HepG2 (cell line): ENCODE measurements around the gene CARS2. TPM values are rescaled to one million over a fixed set of nuclear protein-coding genes. Genes with fewer than 3 reads are reported as not detected.

Experiments used
- BHLHE40 ChIP-seq: IDR thresholded peaks from 2 replicates; pipeline ENCODE4 v1.6.1; 2011; ENCODE audit warnings: low read length, improper control_type of control experiment
- HDAC2 ChIP-seq: sonication (generic); formaldehyde crosslinking; IDR thresholded peaks from 2 replicates; pipeline ENCODE4 v1.4.0; 2020; ENCODE audit warnings: missing genetic modification reagents
- HOXA3 ChIP-seq: sonication (generic); formaldehyde crosslinking; IDR thresholded peaks from 2 replicates; pipeline ENCODE4 v1.5.0; 2020; ENCODE audit warnings: missing genetic modification reagents
- KMT2B ChIP-seq: IDR thresholded peaks from 2 replicates; pipeline ENCODE4 v1.6.1; 2016; ENCODE audit warnings: missing genetic modification reagents, missing compliant biosample characterization
- MED1 ChIP-seq: sonication (generic); formaldehyde crosslinking; IDR thresholded peaks from 2 replicates; pipeline ENCODE4 v1.4.0; 2020; ENCODE audit warnings: missing genetic modification reagents
- NFE2L1 ChIP-seq: sonication (generic); formaldehyde crosslinking; IDR thresholded peaks from 2 replicates; pipeline ENCODE4 v1.4.0; 2020; ENCODE audit warnings: missing genetic modification reagents, mild to moderate bottlenecking, borderline replicate concordance
- SATB2 ChIP-seq: sonication (generic); formaldehyde crosslinking; IDR thresholded peaks from 2 replicates; pipeline ENCODE4 v1.5.0; 2020; ENCODE audit warnings: missing genetic modification reagents
- SIN3A ChIP-seq: IDR thresholded peaks from 2 replicates; pipeline ENCODE4 v1.6.1; 2011; ENCODE audit warnings: low read depth, mild to moderate bottlenecking, control low read depth, low read length, borderline replicate concordance
- SOX5 ChIP-seq: IDR thresholded peaks from 2 replicates; pipeline ENCODE4 v1.6.1; 2016; ENCODE audit warnings: borderline replicate concordance
- SRF ChIP-seq: IDR thresholded peaks from 2 replicates; pipeline ENCODE4 v1.6.1; 2011; ENCODE audit warnings: mild to moderate bottlenecking, low read depth, low read length, moderate library complexity
- ZNF441 ChIP-seq: sonication (generic); formaldehyde crosslinking; IDR thresholded peaks from 2 replicates; pipeline ENCODE4 v1.7.0; 2021; ENCODE audit warnings: missing genetic modification reagents, borderline replicate concordance
- ZNF777 ChIP-seq: sonication (generic); formaldehyde crosslinking; IDR thresholded peaks from 2 replicates; pipeline ENCODE4 v1.4.0; 2020; ENCODE audit warnings: missing genetic modification reagents
- polyA plus RNA-seq, 8 experiments: library from polyadenylated mRNA; depleted of rRNA in 3 of 8; stranded (reverse) in 7 of 8; unstranded in 1 of 8; fragments of >200 nt; fragmentation: Illumina TruSeq in 4 of 8; extraction: Trizol in 4 of 8; gene quantifications; 2 replicates each; pipeline versions ENCODE4 v1.2.1 to v1.2.3, GENCODE V29; 2011 to 2016; ENCODE audit warnings: low read depth in 4 of 8, missing spikeins in 1 of 8, mixed read lengths in 1 of 8; ENCODE audit not compliant: insufficient read depth in 1 of 8
- total RNA-seq, 5 experiments: library from RNA; depleted of rRNA; stranded (reverse); fragments of >200 nt; fragmentation: Illumina TruSeq; extraction: Trizol; gene quantifications; 2 replicates each; pipeline ENCODE4 v1.2.3, GENCODE V29; 2016; ENCODE audit warnings: low read depth in 1 of 5
- TF ChIP-seq, protein P1 (sequence below): sonication (generic); formaldehyde crosslinking; IDR thresholded peaks from 2 replicates; pipeline ENCODE4 v1.4.0; 2020; ENCODE audit warnings: missing genetic modification reagents
- TF ChIP-seq, protein P2 (sequence below): sonication (generic); formaldehyde crosslinking; IDR thresholded peaks from 2 replicates; pipeline ENCODE4 v1.4.0; 2020; ENCODE audit warnings: missing genetic modification reagents
- TF ChIP-seq, protein P3 (sequence below): sonication (generic); formaldehyde crosslinking; IDR thresholded peaks from 2 replicates; pipeline ENCODE4 v1.5.0; 2020; ENCODE audit warnings: missing genetic modification reagents, mild to moderate bottlenecking, borderline replicate concordance
- TF ChIP-seq, protein P4 (sequence below): sonication (generic); formaldehyde crosslinking; IDR thresholded peaks from 2 replicates; pipeline ENCODE4 v1.8.1; 2023; ENCODE audit warnings: mild to moderate bottlenecking, moderate library complexity, missing genetic modification reagents
- TF ChIP-seq, protein P5 (sequence below): sonication (generic); formaldehyde crosslinking; IDR thresholded peaks from 2 replicates; pipeline ENCODE4 v1.5.0; 2020; ENCODE audit warnings: mild to moderate bottlenecking, missing genetic modification reagents
- TF ChIP-seq, protein P6 (sequence below): sonication (generic); formaldehyde crosslinking; IDR thresholded peaks from 2 replicates; pipeline ENCODE4 v1.8.0; 2022; ENCODE audit warnings: mild to moderate bottlenecking, missing genetic modification reagents

Gene CARS2
- total and polyA plus RNA-seq, 2 of the 13 experiments (the other 11 are each of a cell fraction or from before 2014, with no cell fraction given), result 41.1 to 59.3 TPM

DNA sequence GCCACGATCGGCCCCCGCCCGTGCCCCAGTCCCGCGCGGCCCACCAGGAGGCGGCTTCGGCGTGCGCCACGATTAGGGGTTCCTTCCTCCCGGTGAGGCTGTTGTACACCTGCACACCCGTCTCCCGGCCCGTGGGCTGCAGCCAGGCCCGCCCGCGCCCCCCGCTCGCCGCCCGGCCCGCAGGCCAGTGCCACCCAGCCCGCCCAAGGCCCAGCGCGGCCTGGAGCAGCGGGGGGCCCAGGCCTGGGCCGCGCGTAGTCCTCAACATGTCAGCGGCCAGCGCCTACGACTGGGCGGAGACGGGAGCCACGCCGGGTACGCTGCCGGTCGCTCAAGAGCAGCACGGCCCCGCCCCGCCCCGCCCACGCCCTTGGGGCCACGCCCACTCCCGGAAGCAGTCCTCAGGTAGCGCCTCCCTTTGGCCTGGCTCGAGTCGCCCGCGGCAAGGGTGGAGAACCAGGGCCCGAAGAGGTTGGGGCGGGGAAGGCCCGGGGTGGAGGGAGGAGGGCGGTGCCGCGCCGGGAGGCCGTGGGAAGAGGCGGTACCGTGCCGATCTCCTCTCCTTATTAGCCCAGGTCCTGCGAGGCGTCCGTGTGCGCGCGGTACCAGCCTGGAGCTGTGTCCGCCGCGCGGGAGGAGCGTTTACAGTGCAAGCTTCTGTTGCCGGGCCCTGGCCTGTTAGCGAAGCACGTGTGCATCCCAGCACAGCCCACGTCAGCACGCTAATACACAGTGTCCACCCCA lies at the start of gene CARS2 (continued):
- no peak for TF ChIP-seq NFE2L1
- peak; percentile 43; the same call in 1 of the 2 replicates for TF ChIP-seq SOX5
- TF ChIP-seq SIN3A, result peak; percentile 75; the same call in 1 of the 2 replicates
- peak; percentile 66 for TF ChIP-seq ZNF441
- TF ChIP-seq HOXA3, result peak; percentile 62; the same call in 1 of the 2 replicates
- TF ChIP-seq HDAC2 (CRISPR knock-in tag), result peak; percentile 38; the same call in 1 of the 2 replicates
- 0 out of 2 replicates have a peak, but pooled peaks have one; percentile 96 for TF ChIP-seq SATB2 (CRISPR knock-in tag)
- TF ChIP-seq, protein P1, sequence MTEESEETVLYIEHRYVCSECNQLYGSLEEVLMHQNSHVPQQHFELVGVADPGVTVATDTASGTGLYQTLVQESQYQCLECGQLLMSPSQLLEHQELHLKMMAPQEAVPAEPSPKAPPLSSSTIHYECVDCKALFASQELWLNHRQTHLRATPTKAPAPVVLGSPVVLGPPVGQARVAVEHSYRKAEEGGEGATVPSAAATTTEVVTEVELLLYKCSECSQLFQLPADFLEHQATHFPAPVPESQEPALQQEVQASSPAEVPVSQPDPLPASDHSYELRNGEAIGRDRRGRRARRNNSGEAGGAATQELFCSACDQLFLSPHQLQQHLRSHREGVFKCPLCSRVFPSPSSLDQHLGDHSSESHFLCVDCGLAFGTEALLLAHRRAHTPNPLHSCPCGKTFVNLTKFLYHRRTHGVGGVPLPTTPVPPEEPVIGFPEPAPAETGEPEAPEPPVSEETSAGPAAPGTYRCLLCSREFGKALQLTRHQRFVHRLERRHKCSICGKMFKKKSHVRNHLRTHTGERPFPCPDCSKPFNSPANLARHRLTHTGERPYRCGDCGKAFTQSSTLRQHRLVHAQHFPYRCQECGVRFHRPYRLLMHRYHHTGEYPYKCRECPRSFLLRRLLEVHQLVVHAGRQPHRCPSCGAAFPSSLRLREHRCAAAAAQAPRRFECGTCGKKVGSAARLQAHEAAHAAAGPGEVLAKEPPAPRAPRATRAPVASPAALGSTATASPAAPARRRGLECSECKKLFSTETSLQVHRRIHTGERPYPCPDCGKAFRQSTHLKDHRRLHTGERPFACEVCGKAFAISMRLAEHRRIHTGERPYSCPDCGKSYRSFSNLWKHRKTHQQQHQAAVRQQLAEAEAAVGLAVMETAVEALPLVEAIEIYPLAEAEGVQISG (CRISPR knock-in tag), result peak; percentile 58
- TF ChIP-seq, protein P2, sequence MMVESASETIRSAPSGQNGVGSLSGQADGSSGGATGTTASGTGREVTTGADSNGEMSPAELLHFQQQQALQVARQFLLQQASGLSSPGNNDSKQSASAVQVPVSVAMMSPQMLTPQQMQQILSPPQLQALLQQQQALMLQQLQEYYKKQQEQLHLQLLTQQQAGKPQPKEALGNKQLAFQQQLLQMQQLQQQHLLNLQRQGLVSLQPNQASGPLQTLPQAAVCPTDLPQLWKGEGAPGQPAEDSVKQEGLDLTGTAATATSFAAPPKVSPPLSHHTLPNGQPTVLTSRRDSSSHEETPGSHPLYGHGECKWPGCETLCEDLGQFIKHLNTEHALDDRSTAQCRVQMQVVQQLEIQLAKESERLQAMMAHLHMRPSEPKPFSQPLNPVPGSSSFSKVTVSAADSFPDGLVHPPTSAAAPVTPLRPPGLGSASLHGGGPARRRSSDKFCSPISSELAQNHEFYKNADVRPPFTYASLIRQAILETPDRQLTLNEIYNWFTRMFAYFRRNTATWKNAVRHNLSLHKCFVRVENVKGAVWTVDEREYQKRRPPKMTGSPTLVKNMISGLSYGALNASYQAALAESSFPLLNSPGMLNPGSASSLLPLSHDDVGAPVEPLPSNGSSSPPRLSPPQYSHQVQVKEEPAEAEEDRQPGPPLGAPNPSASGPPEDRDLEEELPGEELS, result no peak
- 0 out of 2 replicates have a peak, but pooled peaks have one; percentile 8 for TF ChIP-seq ZNF777 (CRISPR knock-in tag)
- TF ChIP-seq, protein P3, sequence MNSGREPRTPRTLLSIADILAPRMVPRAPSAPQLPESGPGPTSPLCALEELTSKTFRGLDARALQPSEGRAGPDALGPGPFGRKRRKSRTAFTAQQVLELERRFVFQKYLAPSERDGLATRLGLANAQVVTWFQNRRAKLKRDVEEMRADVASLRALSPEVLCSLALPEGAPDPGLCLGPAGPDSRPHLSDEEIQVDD (CRISPR knock-in tag), result peak; percentile 64; the same call in 1 of the 2 replicates
- TF ChIP-seq MED1 (CRISPR knock-in tag), result peak; percentile 48; the same call in 1 of the 2 replicates
- TF ChIP-seq KMT2B (CRISPR knock-in tag), result peak; percentile 55; the same call in 1 of the 2 replicates
- no peak for TF ChIP-seq SRF
- TF ChIP-seq, protein P4, sequence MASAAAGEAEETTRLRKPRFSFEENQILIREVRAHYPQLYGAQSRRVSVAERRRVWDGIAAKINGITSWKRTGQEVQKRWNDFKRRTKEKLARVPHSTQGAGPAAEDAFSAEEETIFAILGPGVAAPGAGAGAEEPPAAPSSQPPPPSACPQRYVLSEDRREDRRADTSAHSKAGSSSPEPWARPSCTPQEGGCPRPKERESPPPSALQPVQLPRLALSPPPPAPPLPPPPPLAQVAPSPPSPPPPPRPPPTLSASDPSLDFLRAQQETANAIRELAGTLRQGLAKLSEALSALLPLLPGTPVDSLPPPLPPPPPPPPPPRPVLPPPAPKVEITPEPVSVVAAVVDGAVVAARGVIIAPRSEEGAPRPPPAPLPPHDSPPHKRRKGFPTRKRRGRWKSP (CRISPR knock-in tag), result peak; percentile 44; the same call in 1 of the 2 replicates
- no peak; the same call in 1 of the 2 replicates for TF ChIP-seq BHLHE40
- TF ChIP-seq, protein P5, sequence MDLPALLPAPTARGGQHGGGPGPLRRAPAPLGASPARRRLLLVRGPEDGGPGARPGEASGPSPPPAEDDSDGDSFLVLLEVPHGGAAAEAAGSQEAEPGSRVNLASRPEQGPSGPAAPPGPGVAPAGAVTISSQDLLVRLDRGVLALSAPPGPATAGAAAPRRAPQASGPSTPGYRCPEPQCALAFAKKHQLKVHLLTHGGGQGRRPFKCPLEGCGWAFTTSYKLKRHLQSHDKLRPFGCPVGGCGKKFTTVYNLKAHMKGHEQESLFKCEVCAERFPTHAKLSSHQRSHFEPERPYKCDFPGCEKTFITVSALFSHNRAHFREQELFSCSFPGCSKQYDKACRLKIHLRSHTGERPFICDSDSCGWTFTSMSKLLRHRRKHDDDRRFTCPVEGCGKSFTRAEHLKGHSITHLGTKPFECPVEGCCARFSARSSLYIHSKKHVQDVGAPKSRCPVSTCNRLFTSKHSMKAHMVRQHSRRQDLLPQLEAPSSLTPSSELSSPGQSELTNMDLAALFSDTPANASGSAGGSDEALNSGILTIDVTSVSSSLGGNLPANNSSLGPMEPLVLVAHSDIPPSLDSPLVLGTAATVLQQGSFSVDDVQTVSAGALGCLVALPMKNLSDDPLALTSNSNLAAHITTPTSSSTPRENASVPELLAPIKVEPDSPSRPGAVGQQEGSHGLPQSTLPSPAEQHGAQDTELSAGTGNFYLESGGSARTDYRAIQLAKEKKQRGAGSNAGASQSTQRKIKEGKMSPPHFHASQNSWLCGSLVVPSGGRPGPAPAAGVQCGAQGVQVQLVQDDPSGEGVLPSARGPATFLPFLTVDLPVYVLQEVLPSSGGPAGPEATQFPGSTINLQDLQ, result no peak
- TF ChIP-seq, protein P6, sequence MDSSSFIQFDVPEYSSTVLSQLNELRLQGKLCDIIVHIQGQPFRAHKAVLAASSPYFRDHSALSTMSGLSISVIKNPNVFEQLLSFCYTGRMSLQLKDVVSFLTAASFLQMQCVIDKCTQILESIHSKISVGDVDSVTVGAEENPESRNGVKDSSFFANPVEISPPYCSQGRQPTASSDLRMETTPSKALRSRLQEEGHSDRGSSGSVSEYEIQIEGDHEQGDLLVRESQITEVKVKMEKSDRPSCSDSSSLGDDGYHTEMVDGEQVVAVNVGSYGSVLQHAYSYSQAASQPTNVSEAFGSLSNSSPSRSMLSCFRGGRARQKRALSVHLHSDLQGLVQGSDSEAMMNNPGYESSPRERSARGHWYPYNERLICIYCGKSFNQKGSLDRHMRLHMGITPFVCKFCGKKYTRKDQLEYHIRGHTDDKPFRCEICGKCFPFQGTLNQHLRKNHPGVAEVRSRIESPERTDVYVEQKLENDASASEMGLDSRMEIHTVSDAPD (CRISPR knock-in tag), result no peak
